MM.1S (cell line): ENCODE data around the gene CMTM2.
"Not testable (repeated sequence)": the region's sequence is repeated elsewhere in the genome, so short reads cannot be mapped to it uniquely, and the experiment has no call there.

Experiments
- DNase-seq: peaks from one replicate; pipeline ENCODE4 v3.0.0-alpha.2; 2015
- H2AFZ ChIP-seq: fragments of 300-600 bp; sonication (generic); 2 replicates; pipeline ENCODE4 v1.6.0; 2016; ENCODE audit warnings: antibody characterized with exemption, low read length
- H3F3A ChIP-seq: fragments of 300-600 bp; sonication (generic); 2 replicates; pipeline ENCODE4 v1.6.1; 2016; ENCODE audit warnings: mild to moderate bottlenecking, antibody characterized with exemption, low read length, moderate library complexity, mixed read lengths; ENCODE audit not compliant: insufficient read depth
- H3K27ac ChIP-seq: fragments of 300-600 bp; sonication (generic); 2 replicates; pipeline ENCODE4 v1.5.1; 2016; ENCODE audit warnings: mild to moderate bottlenecking, low read length
- H3K27me3 ChIP-seq: fragments of 300-600 bp; sonication (generic); replicated peaks from 2 replicates; pipeline ENCODE4 v1.6.0; 2016; ENCODE audit warnings: low read length; ENCODE audit not compliant: insufficient read depth
- H3K36me3 ChIP-seq: fragments of 300-600 bp; sonication (generic); replicated peaks from 2 replicates; pipeline ENCODE4 v1.6.1; 2016; ENCODE audit warnings: mild to moderate bottlenecking, low read length, mixed read lengths; ENCODE audit not compliant: insufficient read depth
- H3K4me1 ChIP-seq: fragments of 300-600 bp; sonication (generic); 2 replicates; pipeline ENCODE4 v1.6.1; 2016; ENCODE audit warnings: low read length, mixed read lengths
- H3K4me2 ChIP-seq: fragments of 300-600 bp; sonication (generic); 2 replicates; pipeline ENCODE4 v1.6.0; 2016; ENCODE audit warnings: low read depth, low read length
- H3K4me3 ChIP-seq: fragments of 300-600 bp; sonication (generic); 2 replicates; pipeline ENCODE4 v1.5.1; 2016; ENCODE audit warnings: low read length, mixed read lengths
- H3K79me2 ChIP-seq: fragments of 300-600 bp; sonication (generic); 2 replicates; pipeline ENCODE4 v1.6.1; 2016; ENCODE audit warnings: mixed run types, low read length, mixed read lengths
- H3K9ac ChIP-seq: fragments of 300-600 bp; sonication (generic); 2 replicates; pipeline ENCODE4 v1.6.1; 2016; ENCODE audit warnings: low read length, mixed read lengths
- H3K9me2 ChIP-seq: fragments of 300-600 bp; sonication (generic); replicated peaks from 2 replicates; pipeline ENCODE4 v1.6.1; 2016; ENCODE audit warnings: mild to moderate bottlenecking, low read length, mixed read lengths; ENCODE audit not compliant: insufficient read depth
- H3K9me3 ChIP-seq: fragments of 300-600 bp; sonication (generic); replicated peaks from 2 replicates; pipeline ENCODE4 v1.6.1; 2016; ENCODE audit warnings: mild to moderate bottlenecking, low read length, mixed read lengths; ENCODE audit not compliant: insufficient read depth
- H4K20me1 ChIP-seq: fragments of 300-600 bp; sonication (generic); 2 replicates; pipeline ENCODE4 v1.6.1; 2016; ENCODE audit warnings: mild to moderate bottlenecking, low read length, moderate library complexity, mixed read lengths; ENCODE audit not compliant: insufficient read depth
- EZH2 ChIP-seq: fragments of 300-600 bp; sonication (generic); optimal IDR thresholded peaks from 2 replicates; pipeline ENCODE3; 2017; ENCODE audit warnings: low read depth, mild to moderate bottlenecking, antibody characterized with exemption, low read length, mixed read lengths
- EZH2phosphoT487 ChIP-seq: fragments of 300-600 bp; sonication (generic); IDR thresholded peaks from 2 replicates; pipeline ENCODE4 v1.6.1; 2018; ENCODE audit warnings: antibody characterized with exemption, low read length
- TF ChIP-seq, protein P1 (sequence below): fragments of 300-600 bp; sonication (generic); IDR thresholded peaks from 2 replicates; pipeline ENCODE4 v1.5.1; 2016; ENCODE audit warnings: antibody characterized with exemption, low read length, mixed read lengths

CMTM2 gene

DNA sequence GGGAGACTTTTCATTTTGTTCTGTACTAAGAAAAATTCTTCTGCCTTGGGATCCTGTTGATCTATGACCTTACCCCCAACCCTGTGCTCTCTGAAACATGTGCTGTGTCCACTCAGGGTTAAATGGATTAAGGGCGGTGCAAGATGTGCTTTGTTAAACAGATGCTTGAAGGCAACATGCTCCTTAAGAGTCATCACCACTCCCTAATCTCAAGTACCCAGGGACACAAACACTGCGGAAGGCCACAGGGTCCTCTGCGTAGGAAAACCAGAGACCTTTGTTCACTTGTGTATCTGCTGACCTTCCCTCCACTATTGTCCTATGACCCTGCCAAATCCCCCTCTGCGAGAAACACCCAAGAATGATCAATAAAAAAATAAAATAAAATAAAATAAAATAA lies 52.3 kb downstream of the CMTM2 start:
- not testable (repeated sequence) for H3K4me2 ChIP-seq, H3K9ac ChIP-seq, H3K9me3 ChIP-seq, H3K36me3 ChIP-seq, H3K27me3 ChIP-seq, DNase-seq, H3K4me3 ChIP-seq, H3K4me1 ChIP-seq, H3F3A ChIP-seq, H3K9me2 ChIP-seq, H3K79me2 ChIP-seq, H2AFZ ChIP-seq, H4K20me1 ChIP-seq, H3K27ac ChIP-seq

DNA sequence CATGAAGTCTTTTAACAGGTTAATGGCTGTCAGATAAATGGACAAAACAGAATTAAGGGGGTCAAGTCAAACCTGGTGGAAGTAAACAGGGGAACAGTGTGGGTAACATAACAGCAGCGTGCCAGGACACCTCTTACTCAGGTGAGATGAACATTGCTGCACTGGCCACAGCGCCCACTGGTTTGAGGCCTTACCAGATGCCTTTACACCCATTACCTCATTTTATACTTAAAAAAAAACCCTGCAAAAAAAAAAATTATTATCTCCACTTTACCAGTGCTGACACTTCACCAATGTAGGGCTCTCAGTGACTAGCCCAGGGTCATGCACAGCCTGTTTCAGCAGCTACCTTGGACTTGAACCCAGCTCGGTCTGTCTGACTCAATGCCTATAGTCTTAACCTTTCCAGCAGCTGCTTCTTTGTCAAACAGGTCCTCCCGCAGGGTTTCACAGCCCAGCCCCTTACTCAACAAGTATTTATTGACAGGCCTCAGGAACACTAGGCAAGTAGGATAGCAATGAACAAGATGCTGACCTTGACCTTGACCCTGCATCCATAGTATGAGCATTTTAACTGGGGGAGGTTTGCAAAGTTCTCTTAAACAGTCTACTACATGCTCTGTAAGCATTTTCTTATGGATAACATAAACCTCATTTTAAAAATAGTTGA lies 55.4 kb downstream of the CMTM2 start:
- no peaks in the 10 kb centered on the region for H3F3A ChIP-seq
- no peak for DNase-seq
- TF ChIP-seq, protein P1, sequence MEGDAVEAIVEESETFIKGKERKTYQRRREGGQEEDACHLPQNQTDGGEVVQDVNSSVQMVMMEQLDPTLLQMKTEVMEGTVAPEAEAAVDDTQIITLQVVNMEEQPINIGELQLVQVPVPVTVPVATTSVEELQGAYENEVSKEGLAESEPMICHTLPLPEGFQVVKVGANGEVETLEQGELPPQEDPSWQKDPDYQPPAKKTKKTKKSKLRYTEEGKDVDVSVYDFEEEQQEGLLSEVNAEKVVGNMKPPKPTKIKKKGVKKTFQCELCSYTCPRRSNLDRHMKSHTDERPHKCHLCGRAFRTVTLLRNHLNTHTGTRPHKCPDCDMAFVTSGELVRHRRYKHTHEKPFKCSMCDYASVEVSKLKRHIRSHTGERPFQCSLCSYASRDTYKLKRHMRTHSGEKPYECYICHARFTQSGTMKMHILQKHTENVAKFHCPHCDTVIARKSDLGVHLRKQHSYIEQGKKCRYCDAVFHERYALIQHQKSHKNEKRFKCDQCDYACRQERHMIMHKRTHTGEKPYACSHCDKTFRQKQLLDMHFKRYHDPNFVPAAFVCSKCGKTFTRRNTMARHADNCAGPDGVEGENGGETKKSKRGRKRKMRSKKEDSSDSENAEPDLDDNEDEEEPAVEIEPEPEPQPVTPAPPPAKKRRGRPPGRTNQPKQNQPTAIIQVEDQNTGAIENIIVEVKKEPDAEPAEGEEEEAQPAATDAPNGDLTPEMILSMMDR, result no peak
- TF ChIP-seq EZH2phosphoT487 (no peak), EZH2 (no peak)

DNA sequence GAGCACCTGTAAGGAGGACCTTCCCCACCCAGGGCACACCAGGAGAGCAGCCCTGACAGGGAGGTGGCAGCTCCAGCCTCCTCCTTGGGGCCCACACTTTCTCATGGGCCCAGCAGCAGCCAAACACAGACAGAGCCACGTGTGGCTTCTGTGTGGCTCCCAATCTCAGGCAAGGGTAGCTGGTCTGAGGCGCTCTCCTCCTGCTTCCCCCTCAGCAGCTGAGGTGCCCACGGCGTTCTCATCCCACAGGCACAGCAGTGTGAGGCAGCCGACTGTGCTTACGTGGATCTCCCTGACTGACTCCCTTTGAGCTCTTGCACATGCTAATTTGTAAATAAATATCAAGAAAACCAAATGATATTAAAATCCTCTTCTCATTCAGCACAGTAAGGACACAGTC lies 56.1 kb downstream of the CMTM2 start:
- Histone ChIP-seq H3K4me1 (no peaks in the 10 kb centered on the region), H3K9me3 (no peaks in the 10 kb centered on the region), H3K4me3 (no peak overlapping the region), H3K27ac (no peak overlapping the region), H2AFZ (no peak overlapping the region), H3K79me2 (no peaks in the 10 kb centered on the region), H3F3A (no peaks in the 10 kb centered on the region), H3K9me2 (no peaks in the 10 kb centered on the region), H3K27me3 (no peaks in the 10 kb centered on the region), H3K4me2 (no peak overlapping the region), H3K9ac (no peak overlapping the region), H3K36me3 (no peaks in the 10 kb centered on the region), H4K20me1 (no peaks in the 10 kb centered on the region)
- TF ChIP-seq EZH2 (no peak), EZH2phosphoT487 (no peak)
- TF ChIP-seq, protein P1, result no peak
- no peak for DNase-seq

More for the DNA sequence above, 55.4 kb downstream of the CMTM2 start:
- H2AFZ ChIP-seq, result no peak overlapping the region
- no peaks in the 10 kb centered on the region for H3K36me3 ChIP-seq
- H4K20me1 ChIP-seq, result no peaks in the 10 kb centered on the region
- H3K79me2 ChIP-seq, result no peaks in the 10 kb centered on the region
- no peaks in the 10 kb centered on the region for H3K27me3 ChIP-seq
- no peak overlapping the region for H3K27ac ChIP-seq
- H3K9me2 ChIP-seq, result no peaks in the 10 kb centered on the region
- H3K4me3 ChIP-seq, result no peak overlapping the region
- H3K9me3 ChIP-seq, result no peaks in the 10 kb centered on the region
- H3K4me1 ChIP-seq, result no peaks in the 10 kb centered on the region
- H3K9ac ChIP-seq, result no peak overlapping the region
- no peak overlapping the region for H3K4me2 ChIP-seq

DNA sequence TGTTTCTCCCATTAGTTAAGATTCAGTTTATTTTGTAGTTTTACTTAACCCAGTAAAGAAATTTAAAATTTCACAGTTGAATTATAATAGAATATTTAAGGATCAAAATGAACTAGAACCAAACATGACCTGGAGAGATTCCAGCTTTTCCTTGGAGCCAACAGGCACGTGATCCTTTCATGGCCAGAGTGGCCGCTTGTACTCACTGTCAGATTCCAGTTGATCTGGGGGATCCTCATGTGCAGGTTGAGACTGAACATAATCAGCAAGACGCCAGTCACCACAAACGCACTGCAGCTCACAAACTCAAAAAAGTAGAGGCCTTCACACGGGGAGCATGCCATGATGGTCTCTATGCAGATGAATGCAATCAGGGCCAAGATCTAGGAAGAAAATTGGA lies 56.9 kb downstream of the CMTM2 start:
- Histone ChIP-seq H3K79me2 (no peaks in the 10 kb centered on the region), H3F3A (no peaks in the 10 kb centered on the region), H2AFZ (no peak overlapping the region), H3K4me1 (no peaks in the 10 kb centered on the region), H3K9ac (no peak overlapping the region), H3K9me2 (no peaks in the 10 kb centered on the region), H3K27me3 (no peaks in the 10 kb centered on the region), H3K27ac (no peak overlapping the region), H3K4me2 (no peak overlapping the region), H4K20me1 (no peaks in the 10 kb centered on the region), H3K4me3 (no peak overlapping the region), H3K36me3 (no peaks in the 10 kb centered on the region), H3K9me3 (no peaks in the 10 kb centered on the region)
- DNase-seq, result no peak
- TF ChIP-seq EZH2phosphoT487, result no peak
- TF ChIP-seq, protein P1, result no peak
- no peak for TF ChIP-seq EZH2
